GM23248 (cell line): ENCODE data around the gene DAAM1. TPM values are rescaled to one million over a fixed set of nuclear protein-coding genes. Genes with fewer than 3 reads are reported as not detected.

Source experiments
- DNase-seq: peaks from one replicate; pipeline ENCODE4 v3.0.0-alpha.2; 2015
- H2AFZ ChIP-seq: fragments of 200-600 bp; sonication (generic); 2 replicates; pipeline ENCODE4 v1.6.1; 2016; ENCODE audit warnings: antibody characterized with exemption
- H3F3A ChIP-seq: fragments of 200-600 bp; sonication (generic); 2 replicates; pipeline ENCODE4 v1.6.1; 2016; ENCODE audit warnings: mild to moderate bottlenecking, antibody characterized with exemption, mixed run types; ENCODE audit not compliant: insufficient read depth
- H3K27ac ChIP-seq: fragments of 200-600 bp; sonication (generic); 2 replicates; pipeline ENCODE4 v1.5.1; 2016; ENCODE audit warnings: mild to moderate bottlenecking
- H3K27me3 ChIP-seq: fragments of 200-600 bp; sonication (generic); replicated peaks from 2 replicates; pipeline ENCODE4 v1.6.1; 2016; ENCODE audit warnings: mild to moderate bottlenecking; ENCODE audit not compliant: insufficient read depth
- H3K36me3 ChIP-seq: fragments of 200-600 bp; sonication (generic); 2 replicates; pipeline ENCODE4 v1.6.1; 2016; ENCODE audit warnings: low read depth, mild to moderate bottlenecking
- H3K4me1 ChIP-seq: fragments of 200-600 bp; sonication (generic); 2 replicates; pipeline ENCODE4 v1.6.1; 2016; ENCODE audit warnings: mild to moderate bottlenecking; ENCODE audit not compliant: insufficient read depth
- H3K4me2 ChIP-seq: fragments of 200-600 bp; sonication (generic); one replicate; pipeline ENCODE4 v1.6.1; 2016; ENCODE audit warnings: mild to moderate bottlenecking; ENCODE audit not compliant: unreplicated experiment
- H3K4me3 ChIP-seq: fragments of 200-600 bp; sonication (generic); 2 replicates; pipeline ENCODE4 v1.5.1; 2016; ENCODE audit warnings: mild to moderate bottlenecking
- H3K79me2 ChIP-seq: fragments of 200-600 bp; sonication (generic); 2 replicates; pipeline ENCODE4 v1.6.1; 2016; ENCODE audit warnings: mild to moderate bottlenecking; ENCODE audit not compliant: insufficient read depth
- H3K9ac ChIP-seq: fragments of 200-600 bp; sonication (generic); 2 replicates; pipeline ENCODE4 v1.6.1; 2016; ENCODE audit warnings: mild to moderate bottlenecking
- H3K9me2 ChIP-seq: fragments of 200-600 bp; sonication (generic); 2 replicates; pipeline ENCODE4 v1.6.1; 2016; ENCODE audit warnings: mixed run types, mild to moderate bottlenecking, moderate library complexity; ENCODE audit not compliant: insufficient read depth
- H3K9me3 ChIP-seq: fragments of 200-600 bp; sonication (generic); one replicate; pipeline ENCODE4 v1.6.1; 2017; ENCODE audit warnings: low read depth
- H4K20me1 ChIP-seq: fragments of 200-600 bp; sonication (generic); 2 replicates; pipeline ENCODE4 v1.6.0; 2016; ENCODE audit not compliant: insufficient read depth
- EZH2 ChIP-seq: fragments of 200-600 bp; sonication (generic); IDR thresholded peaks from 2 replicates; pipeline ENCODE4 v1.6.1; 2018; ENCODE audit warnings: antibody characterized with exemption, mild to moderate bottlenecking; ENCODE audit not compliant: insufficient read depth, poor library complexity, severe bottlenecking
- EZH2phosphoT487 ChIP-seq: fragments of 200-600 bp; sonication (generic); IDR thresholded peaks from 2 replicates; pipeline ENCODE4 v1.6.1; 2018; ENCODE audit warnings: antibody characterized with exemption, moderate library complexity, mild to moderate bottlenecking, low read depth; ENCODE audit not compliant: insufficient read depth
- WGBS, 2 experiments: methylation state at CpG; one replicate each; pipeline ENCODE4 v1.1.6; 2015 to 2017; ENCODE audit warnings: low lambda C conversion rate in 2 of 2, low coverage in 1 of 2; ENCODE audit errors: missing lambda C conversion rate in 2 of 2; 5-methylcytosine and 5-hydroxymethylcytosine counted together
- in situ Hi-C: fragments of 300-500 bp; cut with MboI; formaldehyde crosslinking; loops from 2 replicates; pipeline ENCODE4 v1.15.0; 2020
- polyA plus RNA-seq: library from polyadenylated mRNA; unstranded; fragments of >200 nt; fragmentation: Nextera tagmentation; extraction: Ambion mirVana; gene quantifications from 2 replicates; pipeline ENCODE4 v1.2.1, GENCODE V29; 2016
- total RNA-seq: library from RNA; depleted of rRNA; stranded (reverse); fragments of >200 nt; shearing (Covaris generic); gene quantifications from 2 replicates; pipeline ENCODE4 v1.2.3, GENCODE V29; 2014

The DAAM1 gene
- total and polyA plus RNA-seq, 2 experiments from 2014 or later: 17.4 to 17.5 TPM

DNA sequence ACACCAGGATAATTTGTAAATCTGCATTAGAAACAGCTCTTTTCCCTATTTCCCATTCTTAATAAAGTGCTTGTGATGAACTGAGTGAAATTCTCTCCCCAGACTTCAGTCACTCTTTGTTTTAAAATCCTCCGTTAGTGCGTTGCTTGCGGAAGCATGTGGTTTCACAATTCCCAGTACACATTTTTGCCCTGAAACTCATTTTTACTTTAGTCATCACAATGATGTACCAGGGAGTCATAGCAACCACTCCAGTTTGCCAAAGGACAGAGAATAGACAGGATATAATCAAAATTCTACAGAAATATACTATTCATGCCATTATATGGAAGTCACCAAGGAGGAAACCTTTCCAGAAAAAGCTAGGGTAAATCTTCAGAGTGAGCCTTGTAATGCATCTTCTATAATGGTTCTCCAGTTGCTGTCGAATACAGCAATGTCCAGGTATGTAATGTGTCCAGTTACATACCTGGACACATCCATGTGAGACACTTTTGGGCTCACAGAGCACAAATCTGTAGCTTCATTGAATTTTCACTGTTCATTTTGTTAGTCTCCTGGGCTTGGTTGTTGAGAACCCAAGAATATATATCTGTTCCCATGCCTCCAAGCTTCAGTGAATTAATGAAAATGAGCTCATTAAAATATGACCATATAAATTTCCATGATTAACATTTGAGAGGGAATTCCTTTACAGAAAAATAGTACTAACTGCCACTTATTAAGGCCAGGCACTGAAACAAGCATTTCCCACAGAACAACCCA lies 219.0 kb downstream of the DAAM1 start:
- Histone ChIP-seq H3K4me1 (peaks cover 25% of the 10 kb centered on the region), H3K9me3 (no peaks in the 10 kb centered on the region), H3K9me2 (no peaks in the 10 kb centered on the region), H3K9ac (peak overlapping the region; percentile 71), H3F3A (peaks cover 16% of the 10 kb centered on the region), H3K27me3 (no peaks in the 10 kb centered on the region), H3K79me2 (no peaks in the 10 kb centered on the region), H4K20me1 (no peaks in the 10 kb centered on the region), H3K36me3 (no peaks in the 10 kb centered on the region), H3K27ac (peak overlapping the region; percentile 92), H2AFZ (peak overlapping the region; percentile 56), H3K4me2 (peak overlapping the region; percentile 78), H3K4me3 (peak overlapping the region; percentile 39)
- no peak for TF ChIP-seq EZH2
- no peak for TF ChIP-seq EZH2phosphoT487
- WGBS, 2 experiments: 17 to 19% methylated on average over 4 of the region's 4 CpGs
- peak; percentile 97 for DNase-seq
- in situ Hi-C loops: no loop called here

DNA sequence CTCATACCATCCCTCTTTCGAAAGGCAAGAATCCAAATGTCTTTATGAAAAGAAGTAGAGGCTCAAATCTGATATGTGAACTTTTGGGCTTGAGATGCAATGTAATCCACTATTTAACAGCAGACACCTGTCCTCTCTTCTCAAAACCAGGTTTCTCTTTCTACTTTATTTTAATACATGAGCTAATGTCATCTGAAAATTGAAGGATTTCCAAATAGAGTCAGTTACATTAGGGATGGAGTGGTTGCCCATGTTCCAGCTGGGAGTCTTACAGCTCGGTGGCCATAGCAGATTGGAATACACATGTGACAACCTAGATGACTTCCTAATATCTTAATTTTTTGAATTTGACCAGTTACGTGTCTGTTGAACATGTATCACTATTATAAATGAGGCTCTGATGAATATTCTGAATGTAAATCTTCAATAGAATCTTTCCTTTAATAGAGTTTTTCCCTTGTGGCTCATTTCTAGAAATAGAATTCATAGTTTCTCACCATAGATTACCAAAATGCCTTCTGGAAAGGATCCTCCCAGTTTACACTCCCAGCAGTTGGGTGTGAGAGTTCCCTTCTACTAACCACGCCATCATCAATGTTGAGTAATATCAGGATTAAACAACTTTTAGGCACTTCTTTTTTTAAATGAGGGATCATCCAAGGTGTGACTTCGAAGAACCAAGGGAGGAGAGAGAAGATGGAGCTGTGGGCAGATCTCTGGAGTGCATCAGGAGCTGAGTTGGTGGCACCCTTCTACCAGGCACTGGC lies 227.6 kb downstream of the DAAM1 start:
- Histone ChIP-seq H3F3A (no peaks in the 10 kb centered on the region), H3K9ac (no peak overlapping the region), H3K4me1 (no peaks in the 10 kb centered on the region), H3K36me3 (no peaks in the 10 kb centered on the region), H2AFZ (no peak overlapping the region), H4K20me1 (no peaks in the 10 kb centered on the region), H3K27me3 (no peaks in the 10 kb centered on the region), H3K27ac (no peak overlapping the region), H3K9me3 (no peaks in the 10 kb centered on the region), H3K79me2 (no peaks in the 10 kb centered on the region), H3K9me2 (no peaks in the 10 kb centered on the region), H3K4me2 (no peak overlapping the region), H3K4me3 (no peak overlapping the region)
- 87% methylated on average over 5 of the region's 5 CpGs for WGBS, 2 experiments
- in situ Hi-C loops: no loop called here
- DNase-seq: peak; percentile 1
- TF ChIP-seq EZH2 (no peak), EZH2phosphoT487 (no peak)

DNA sequence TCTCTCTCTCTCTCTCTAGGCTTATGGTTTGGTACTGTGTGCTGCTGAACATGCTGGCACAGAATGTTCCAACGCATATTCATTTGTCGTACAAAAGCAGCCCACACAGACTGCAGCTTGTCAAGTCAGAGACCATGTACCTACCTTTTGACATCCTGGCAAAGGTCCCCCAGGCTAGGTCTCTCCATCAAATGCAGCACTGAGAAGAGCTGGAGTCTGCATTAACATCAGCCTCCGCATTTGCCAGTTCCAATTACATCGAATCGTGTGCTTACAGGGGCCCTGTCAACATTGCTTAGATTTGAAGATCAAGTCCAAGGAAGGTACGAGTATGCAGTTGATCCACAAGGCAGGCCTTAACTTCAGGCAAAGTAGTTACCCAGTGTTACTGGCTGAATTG lies 228.8 kb downstream of the DAAM1 start:
- H3K27me3 ChIP-seq: no peaks in the 10 kb centered on the region
- H3K79me2 ChIP-seq: no peaks in the 10 kb centered on the region
- no peak overlapping the region for H2AFZ ChIP-seq
- H3K4me2 ChIP-seq: no peak overlapping the region
- H3K4me1 ChIP-seq: no peaks in the 10 kb centered on the region; the same call in 1 of the 2 replicates
- no peak for TF ChIP-seq EZH2phosphoT487
- TF ChIP-seq EZH2: no peak
- H3K9me2 ChIP-seq: no peaks in the 10 kb centered on the region
- H4K20me1 ChIP-seq: no peaks in the 10 kb centered on the region
- H3K36me3 ChIP-seq: no peaks in the 10 kb centered on the region
- in situ Hi-C loops: no loop called here
- H3K9ac ChIP-seq: no peak overlapping the region
- 80% methylated on average over 6 of the region's 6 CpGs for WGBS, 2 experiments
- H3K27ac ChIP-seq: no peak overlapping the region
- no peak overlapping the region for H3K4me3 ChIP-seq
- no peaks in the 10 kb centered on the region for H3K9me3 ChIP-seq
- H3F3A ChIP-seq: no peaks in the 10 kb centered on the region
- no peak for DNase-seq

DNA sequence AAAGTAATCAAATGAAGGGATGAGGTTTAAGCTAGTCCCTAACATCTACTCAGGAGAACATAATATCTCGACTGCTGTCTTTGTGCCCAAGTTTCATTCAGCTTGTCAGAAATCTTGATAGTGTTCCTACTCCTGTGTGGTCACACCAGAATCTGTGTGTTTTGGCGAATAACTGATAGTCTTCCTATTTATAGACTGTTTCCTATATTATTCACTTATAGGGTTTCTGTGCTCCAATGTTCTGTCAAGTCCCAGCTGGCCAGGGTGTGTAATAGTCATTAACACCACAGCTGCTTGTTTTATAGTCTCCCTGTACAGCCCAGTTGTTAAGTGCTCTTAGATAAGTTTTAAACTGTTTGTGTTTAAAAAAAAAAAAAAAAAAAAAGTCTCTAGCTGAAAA lies 230.8 kb downstream of the DAAM1 start:
- Histone ChIP-seq H3K4me3 (no peak overlapping the region), H3K9me3 (no peaks in the 10 kb centered on the region), H3K9ac (no peak overlapping the region), H3F3A (0 out of 2 replicates have a peak, but pooled peaks cover 6% of the 10 kb centered on the region), H3K4me1 (no peaks in the 10 kb centered on the region; the same call in 1 of the 2 replicates), H4K20me1 (no peaks in the 10 kb centered on the region), H3K4me2 (no peak overlapping the region), H3K79me2 (no peaks in the 10 kb centered on the region), H2AFZ (no peak overlapping the region), H3K36me3 (no peaks in the 10 kb centered on the region), H3K27me3 (no peaks in the 10 kb centered on the region), H3K9me2 (no peaks in the 10 kb centered on the region), H3K27ac (no peak overlapping the region)
- no peak for TF ChIP-seq EZH2phosphoT487
- 85 to 96% methylated on average over 2 of the region's 2 CpGs for WGBS, 2 experiments
- no peak for DNase-seq
- in situ Hi-C loops: no loop called here
